Umbilical cord (tissue), 2 donors: Measurements from ENCODE around the gene DQX1. TPM values are rescaled to one million over a fixed set of nuclear protein-coding genes. Genes with fewer than 3 reads are reported as not detected.

Experiments
- DNase-seq: peaks from one replicate; pipeline ENCODE4 v3.0.0-alpha.2; 2015; ENCODE audit warnings: low spot score
- total RNA-seq: library from RNA; depleted of rRNA; stranded (reverse); fragments of >200 nt; gene quantifications from one replicate; pipeline ENCODE4 v1.2.3, GENCODE V29; 2014; ENCODE audit warnings: low replicate concordance; ENCODE audit not compliant: insufficient read depth

The DQX1 gene
- total RNA-seq, 1 donor from 2014 or later, result 0.24 TPM

GRCh38 chr2:74511104-74511989 lies 14.7 kb downstream of the DQX1 start:
- DNase-seq, result no peak

- DNase-seq, result no peak
Observed at GRCh38 chr2:74510272-74510671, 15.8 kb downstream of the DQX1 start.

- peak; percentile 29 for DNase-seq
Observed at GRCh38 chr2:74507926-74508520, 18.0 kb downstream of the DQX1 start.

- peak; percentile 99 for DNase-seq
Observed at GRCh38 chr2:74507145-74507925, 18.7 kb downstream of the DQX1 start, which contains the start of gene PCGF1. Gene PCGF1, minus strand, starts transcription at chr2:74507695. Its CDS starts 27 bp downstream, at chr2:74507668.

GRCh38 chr2:74505448-74506246 lies 20.4 kb downstream of the DQX1 start:
- DNase-seq, result no peak

GRCh38 chr2:74504591-74504990 lies 21.4 kb downstream of the DQX1 start:
- DNase-seq, result no peak

- peak; percentile 41 for DNase-seq
Observed at GRCh38 chr2:74503506-74504475, 22.2 kb downstream of the DQX1 start.

GRCh38 chr2:74502720-74503505 lies 23.1 kb downstream of the DQX1 start:
- peak; percentile 87 for DNase-seq

GRCh38 chr2:74502147-74502719 lies 23.8 kb downstream of the DQX1 start:
- DNase-seq, result no peak

- DNase-seq, result no peak
Observed at GRCh38 chr2:74501335-74502071, 24.5 kb downstream of the DQX1 start.

GRCh38 chr2:74500578-74500946 lies 25.5 kb downstream of the DQX1 start:
- DNase-seq, result no peak

GRCh38 chr2:74499940-74500577 lies 26.0 kb downstream of the DQX1 start:
- no peak for DNase-seq

GRCh38 chr2:74499267-74499939 lies 26.6 kb downstream of the DQX1 start, which contains the start of gene LBX2:
Gene LBX2, minus strand, starts transcription at chr2:74499603. Its CDS starts 66 bp downstream, at chr2:74499537.
- DNase-seq, result peak; percentile 28

GRCh38 chr2:74498500-74499266 lies 27.3 kb downstream of the DQX1 start:
- no peak for DNase-seq

- no peak for DNase-seq
Observed at GRCh38 chr2:74497777-74498499, 28.1 kb downstream of the DQX1 start.
